Rectal smooth muscle tissue (tissue), 1 donor: Measurements from ENCODE around the gene ANK3.

Source experiments
- H3K27ac ChIP-seq: one replicate; pipeline ENCODE4 v1.7.0; 2013; ENCODE audit warnings: low read depth, low read length, inconsistent platforms
- H3K27me3 ChIP-seq: one replicate; pipeline ENCODE4 v1.7.0; 2013; ENCODE audit warnings: low read length; ENCODE audit not compliant: control insufficient read depth, insufficient read depth
- H3K36me3 ChIP-seq: one replicate; pipeline ENCODE4 v1.7.0; 2013; ENCODE audit warnings: low read length; ENCODE audit not compliant: control insufficient read depth, insufficient read depth
- H3K4me1 ChIP-seq: one replicate; pipeline ENCODE4 v1.7.0; 2013; ENCODE audit warnings: low read length; ENCODE audit not compliant: control insufficient read depth, insufficient read depth
- H3K4me3 ChIP-seq: one replicate; pipeline ENCODE4 v1.7.0; 2013; ENCODE audit warnings: low read length
- H3K9ac ChIP-seq: one replicate; pipeline ENCODE4 v1.7.0; 2013; ENCODE audit warnings: low read length

The ANK3 gene

DNA sequence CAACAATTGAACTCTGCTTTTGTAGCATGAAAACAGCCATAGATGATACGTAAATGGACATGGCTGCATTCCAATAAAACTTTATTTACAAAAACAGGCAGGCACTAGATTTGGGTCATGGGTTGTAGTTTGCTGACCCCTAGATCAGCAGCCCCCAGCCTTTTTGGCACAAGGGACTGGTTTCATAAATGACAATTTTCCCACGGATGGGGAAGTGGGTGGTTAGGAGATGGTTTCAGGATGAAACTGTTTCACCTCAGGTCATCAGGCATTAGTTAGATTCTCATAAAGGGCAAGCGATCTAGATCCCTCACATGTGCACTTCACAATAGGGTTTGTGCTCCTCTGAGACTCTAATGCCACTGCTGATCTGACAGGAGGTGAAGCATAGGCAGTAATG is 16.5 kb upstream of the ANK3 start:
- no peak overlapping the region for H3K27ac ChIP-seq
- H3K9ac ChIP-seq, result no peak overlapping the region
- no peaks in the 10 kb centered on the region for H3K27me3 ChIP-seq
- no peaks in the 10 kb centered on the region for H3K36me3 ChIP-seq
- H3K4me3 ChIP-seq, result no peak overlapping the region
- H3K4me1 ChIP-seq, result no peaks in the 10 kb centered on the region

DNA sequence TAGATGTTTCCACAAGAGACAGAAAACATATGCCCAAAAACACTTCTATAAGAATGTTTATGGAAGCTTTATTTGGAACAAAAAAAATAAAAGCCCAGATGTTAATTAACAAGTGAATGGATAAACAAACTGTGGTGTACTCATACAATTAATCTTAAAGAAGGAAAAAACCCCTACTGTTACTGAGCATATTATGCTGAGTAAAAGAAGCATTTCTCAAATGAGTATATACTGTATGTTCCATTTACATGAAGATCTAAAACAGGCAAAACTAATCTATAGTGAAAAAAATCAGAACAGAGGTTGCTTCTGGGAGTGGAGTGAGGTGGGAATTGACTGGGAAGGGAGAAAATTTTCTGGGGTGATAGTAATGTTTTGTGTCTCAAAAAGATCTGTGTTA is 15.5 kb upstream of the ANK3 start:
- H3K36me3 ChIP-seq, result no peaks in the 10 kb centered on the region
- H3K27me3 ChIP-seq, result no peaks in the 10 kb centered on the region
- no peak overlapping the region for H3K27ac ChIP-seq
- no peak overlapping the region for H3K4me3 ChIP-seq
- no peaks in the 10 kb centered on the region for H3K4me1 ChIP-seq
- no peak overlapping the region for H3K9ac ChIP-seq

DNA sequence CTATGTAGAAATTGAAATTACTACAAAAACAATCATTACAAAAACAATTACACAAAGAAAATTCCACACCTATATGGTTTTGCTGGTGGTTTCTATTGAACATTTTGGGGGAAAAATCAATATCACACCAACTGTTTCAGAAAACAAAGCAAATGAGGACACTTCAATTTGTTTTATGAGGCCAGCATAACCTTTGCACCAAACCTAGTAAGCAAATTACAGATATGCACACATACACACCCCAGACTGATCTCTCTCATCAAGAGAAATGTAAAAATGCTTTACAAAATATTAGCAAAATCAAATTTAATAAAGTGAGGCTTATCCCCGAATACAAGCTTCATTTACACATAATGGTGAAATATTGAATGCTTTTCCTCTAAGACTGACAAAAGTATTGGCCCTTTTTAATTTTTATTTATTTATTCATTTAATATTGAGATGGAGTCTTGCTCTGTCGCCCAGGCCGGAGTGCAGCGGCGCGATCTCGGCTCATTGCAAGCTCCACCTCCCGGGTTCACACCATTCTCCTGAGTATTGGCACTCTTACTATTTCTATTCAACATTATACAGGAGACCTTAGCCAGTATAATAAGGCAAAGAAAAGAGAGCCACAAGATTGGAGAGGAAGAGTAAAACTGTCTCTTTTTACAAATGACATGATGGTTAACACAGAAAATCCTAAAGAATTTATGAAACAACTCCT is 13.6 kb upstream of the ANK3 start:
- Histone ChIP-seq H3K27me3 (no peaks in the 10 kb centered on the region), H3K27ac (no peak overlapping the region), H3K4me3 (no peak overlapping the region), H3K36me3 (no peaks in the 10 kb centered on the region), H3K4me1 (no peaks in the 10 kb centered on the region), H3K9ac (no peak overlapping the region)

DNA sequence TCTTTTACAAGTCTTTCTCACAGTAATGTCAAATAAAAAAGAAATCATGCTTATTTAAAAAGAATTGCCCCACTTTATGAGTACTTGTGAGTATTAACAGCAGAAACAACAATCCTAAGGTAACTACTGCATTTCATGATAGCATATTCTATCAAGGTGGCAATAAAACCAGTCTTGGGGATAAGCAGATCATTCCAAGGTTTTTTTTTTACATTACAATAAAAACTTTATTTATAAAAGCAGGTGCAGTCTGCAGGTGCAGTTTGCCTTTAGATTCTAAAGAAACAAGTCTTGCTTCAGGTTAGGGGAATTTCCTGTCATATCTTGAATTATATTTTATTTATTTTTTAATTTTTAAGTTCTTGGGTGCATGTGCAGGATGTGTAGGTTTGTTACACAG is 10.7 kb upstream of the ANK3 start:
- Histone ChIP-seq H3K27ac (no peak overlapping the region), H3K27me3 (no peaks in the 10 kb centered on the region), H3K9ac (no peak overlapping the region), H3K4me1 (no peaks in the 10 kb centered on the region), H3K4me3 (no peak overlapping the region), H3K36me3 (no peaks in the 10 kb centered on the region)

DNA sequence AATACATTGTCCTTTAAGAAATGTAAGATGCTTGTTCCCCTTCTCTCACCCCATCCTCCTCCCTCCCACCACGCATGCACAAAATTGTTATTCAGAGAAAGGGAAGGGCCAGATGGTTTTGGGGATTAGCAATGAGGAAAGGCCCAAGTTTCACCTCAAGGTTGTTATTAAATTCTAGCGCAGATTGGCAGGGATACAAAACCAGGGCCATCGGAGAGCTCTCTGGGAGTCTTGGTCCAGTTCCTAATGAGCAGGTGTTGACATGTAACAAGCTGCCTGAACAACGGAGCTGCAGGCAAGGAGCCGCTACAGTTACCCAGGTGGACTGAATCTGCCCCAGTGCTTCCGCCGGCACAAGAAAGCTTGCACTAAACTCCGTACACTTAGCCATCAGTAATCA is 9.7 kb upstream of the ANK3 start:
- Histone ChIP-seq H3K4me1 (no peaks in the 10 kb centered on the region), H3K36me3 (no peaks in the 10 kb centered on the region), H3K27me3 (no peaks in the 10 kb centered on the region), H3K4me3 (no peak overlapping the region), H3K9ac (no peak overlapping the region), H3K27ac (no peak overlapping the region)

DNA sequence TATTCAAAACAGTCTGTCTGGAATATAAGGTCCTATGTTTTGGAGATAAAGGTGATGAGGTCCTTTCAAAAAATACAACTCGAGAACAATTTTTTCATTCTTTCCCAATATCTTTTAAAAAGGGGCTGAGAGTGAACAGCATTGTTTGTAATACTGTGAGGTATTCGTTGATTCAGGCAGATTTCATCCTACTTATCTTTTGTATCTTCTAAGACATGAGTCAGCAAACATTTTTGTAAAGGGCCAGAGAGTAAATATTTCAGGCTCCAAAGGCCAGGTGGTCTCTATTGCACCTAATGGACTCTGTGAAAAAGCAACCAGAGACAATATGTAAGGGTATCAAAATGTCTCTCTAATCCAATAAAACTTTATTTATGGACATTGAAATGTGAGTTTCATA is 8.1 kb upstream of the ANK3 start:
- Histone ChIP-seq H3K9ac (no peak overlapping the region), H3K36me3 (no peaks in the 10 kb centered on the region), H3K27ac (no peak overlapping the region), H3K4me3 (no peak overlapping the region), H3K27me3 (no peaks in the 10 kb centered on the region), H3K4me1 (no peaks in the 10 kb centered on the region)

DNA sequence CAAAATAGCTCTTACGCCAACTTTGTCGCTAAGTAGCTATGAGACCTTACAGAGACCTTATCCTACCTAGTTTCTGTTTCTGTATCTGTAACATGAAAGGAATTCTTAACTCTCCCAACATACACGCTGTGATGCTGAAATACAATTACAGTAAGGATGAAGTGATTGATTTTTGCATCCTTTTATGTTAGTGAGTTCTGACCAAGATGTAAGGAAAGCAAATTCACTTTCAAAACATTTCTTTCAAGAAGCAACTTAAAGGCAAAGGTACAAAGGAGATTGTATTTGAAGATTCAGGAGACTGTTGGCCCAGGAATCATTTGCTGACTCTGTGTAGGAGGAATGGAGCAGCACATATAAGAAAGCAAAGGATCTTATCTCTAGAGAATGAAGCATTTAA is 7.1 kb upstream of the ANK3 start:
- H3K36me3 ChIP-seq, result no peaks in the 10 kb centered on the region
- H3K27ac ChIP-seq, result no peak overlapping the region
- H3K9ac ChIP-seq, result no peak overlapping the region
- H3K4me1 ChIP-seq, result no peaks in the 10 kb centered on the region
- H3K4me3 ChIP-seq, result no peak overlapping the region
- no peaks in the 10 kb centered on the region for H3K27me3 ChIP-seq

DNA sequence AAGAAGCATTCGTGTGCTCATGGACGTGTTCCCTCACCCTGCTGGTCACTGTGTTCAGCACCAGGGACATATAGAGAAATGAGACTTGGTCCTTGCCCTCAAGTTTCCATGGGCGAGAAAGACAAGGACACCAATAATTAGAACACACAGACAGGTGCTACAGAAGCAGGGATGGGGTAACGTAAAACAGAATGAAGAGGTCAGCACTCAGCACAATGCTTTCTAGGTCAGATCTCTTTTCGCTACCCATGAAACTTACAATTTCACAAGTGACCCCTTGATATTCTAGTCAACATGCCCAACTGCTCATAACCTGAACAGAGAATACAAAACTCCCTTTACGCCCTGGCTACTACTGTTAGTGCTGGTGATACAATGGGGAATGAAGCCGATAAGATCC is 6.0 kb upstream of the ANK3 start:
- no peaks in the 10 kb centered on the region for H3K27me3 ChIP-seq
- H3K9ac ChIP-seq, result no peak overlapping the region
- H3K4me3 ChIP-seq, result no peak overlapping the region
- H3K4me1 ChIP-seq, result no peaks in the 10 kb centered on the region
- no peak overlapping the region for H3K27ac ChIP-seq
- no peaks in the 10 kb centered on the region for H3K36me3 ChIP-seq

DNA sequence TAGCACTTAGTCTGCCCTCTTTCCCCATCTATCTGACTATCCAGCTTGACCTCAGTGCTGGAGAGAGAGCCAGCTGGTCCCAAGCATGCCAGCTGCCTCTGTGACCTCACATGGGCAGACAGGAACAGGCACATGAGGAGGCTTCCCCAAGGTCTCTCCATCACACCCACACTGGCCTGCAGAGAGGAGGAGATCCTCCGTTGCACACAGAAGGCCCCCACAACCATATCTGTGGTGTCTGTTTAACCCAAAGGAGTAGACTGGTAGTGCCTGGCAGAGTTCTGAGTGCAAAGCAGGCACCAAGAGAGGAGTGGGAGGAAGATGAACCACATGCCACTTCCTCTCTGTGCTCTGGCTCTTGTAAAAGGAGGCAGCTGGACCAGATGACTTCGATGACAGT is 4.8 kb upstream of the ANK3 start:
- Histone ChIP-seq H3K4me3 (no peak overlapping the region), H3K9ac (no peak overlapping the region)

DNA sequence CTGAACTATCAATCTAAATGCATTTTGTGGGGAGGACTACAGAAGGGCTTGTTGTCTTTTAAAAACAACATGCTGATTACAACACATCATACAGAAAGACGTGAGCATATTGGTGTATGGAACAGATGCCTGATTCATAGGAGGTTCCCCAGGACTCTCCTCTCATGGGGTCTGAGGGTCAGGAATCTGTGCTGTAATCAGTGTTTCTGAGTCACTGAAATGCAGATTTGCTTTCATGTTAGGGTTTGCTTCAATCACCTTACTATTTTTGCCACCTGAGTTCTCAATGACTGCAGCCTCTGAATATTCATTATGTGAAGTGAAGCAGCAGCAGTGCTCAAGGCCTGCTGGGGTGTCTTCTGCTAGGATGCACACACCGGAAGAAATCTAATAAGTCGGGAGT is 550 bp upstream of the ANK3 start:
- Histone ChIP-seq H3K4me1 (no peaks in the 10 kb centered on the region), H3K27ac (no peak overlapping the region), H3K36me3 (no peaks in the 10 kb centered on the region), H3K27me3 (no peaks in the 10 kb centered on the region), H3K4me3 (no peak overlapping the region), H3K9ac (no peak overlapping the region)

More for the DNA sequence above, 4.8 kb upstream of the ANK3 start:
- Histone ChIP-seq H3K36me3 (no peaks in the 10 kb centered on the region), H3K27ac (no peak overlapping the region), H3K4me1 (no peaks in the 10 kb centered on the region), H3K27me3 (no peaks in the 10 kb centered on the region)

DNA sequence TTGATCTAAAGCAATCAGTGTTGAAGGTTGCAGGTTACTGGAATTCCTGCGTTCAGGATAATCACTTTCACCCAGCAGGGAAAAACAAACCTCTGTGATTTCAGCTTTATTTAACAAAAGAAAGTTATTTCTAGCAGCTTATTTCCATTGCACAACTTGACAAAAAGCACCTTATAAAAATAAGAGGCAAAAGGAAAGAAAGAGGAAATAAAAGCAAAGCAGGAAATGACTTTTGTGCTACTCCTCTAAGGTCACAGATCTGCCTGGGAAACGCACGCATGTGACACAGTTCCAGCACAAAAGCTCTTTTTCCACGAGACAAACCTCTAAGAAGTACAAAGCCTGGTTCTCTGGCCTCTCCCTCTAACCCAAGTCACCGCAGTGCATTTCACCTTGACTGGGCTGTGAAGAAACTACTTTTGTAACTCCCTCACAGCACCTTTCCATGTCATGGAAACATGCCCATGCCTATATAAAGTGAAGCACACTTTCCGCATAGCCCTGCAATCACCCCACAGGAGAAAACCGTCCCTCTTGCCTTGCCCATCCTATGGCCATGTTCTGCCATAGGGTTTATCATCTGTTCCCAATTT is 870 bp downstream of the ANK3 start:
- H3K4me3 ChIP-seq, result no peak overlapping the region
- no peaks in the 10 kb centered on the region for H3K36me3 ChIP-seq
- peaks cover 4% of the 10 kb centered on the region for H3K4me1 ChIP-seq
- H3K27ac ChIP-seq, result no peak overlapping the region
- no peak overlapping the region for H3K9ac ChIP-seq
- no peaks in the 10 kb centered on the region for H3K27me3 ChIP-seq

DNA sequence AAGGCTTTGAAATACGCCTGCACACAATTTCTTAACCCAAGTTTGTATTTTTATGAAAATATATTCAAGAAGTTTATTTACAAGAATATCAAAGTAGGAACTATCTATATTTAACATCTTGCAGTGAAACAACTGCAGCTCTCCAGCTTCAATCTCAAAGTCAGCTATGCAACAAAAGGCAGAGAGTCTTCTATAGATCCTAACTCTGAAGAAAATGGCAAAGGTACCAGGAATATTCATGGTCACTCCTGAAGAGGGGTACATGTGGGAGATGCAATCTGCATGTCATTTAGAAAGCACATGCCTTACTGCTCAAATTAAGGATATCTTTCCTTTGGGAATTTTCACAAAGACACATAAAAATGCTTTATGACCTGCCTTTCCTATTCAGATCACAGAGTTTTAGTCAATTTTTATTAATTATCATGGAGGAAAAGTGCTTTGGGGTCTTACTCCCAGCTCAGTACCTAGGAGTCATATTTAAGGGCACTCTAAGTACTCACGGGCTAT is 1.5 kb downstream of the ANK3 start:
- Histone ChIP-seq H3K4me1 (peaks cover 4% of the 10 kb centered on the region), H3K4me3 (no peak overlapping the region), H3K9ac (no peak overlapping the region), H3K36me3 (no peaks in the 10 kb centered on the region), H3K27me3 (no peaks in the 10 kb centered on the region), H3K27ac (no peak overlapping the region)

DNA sequence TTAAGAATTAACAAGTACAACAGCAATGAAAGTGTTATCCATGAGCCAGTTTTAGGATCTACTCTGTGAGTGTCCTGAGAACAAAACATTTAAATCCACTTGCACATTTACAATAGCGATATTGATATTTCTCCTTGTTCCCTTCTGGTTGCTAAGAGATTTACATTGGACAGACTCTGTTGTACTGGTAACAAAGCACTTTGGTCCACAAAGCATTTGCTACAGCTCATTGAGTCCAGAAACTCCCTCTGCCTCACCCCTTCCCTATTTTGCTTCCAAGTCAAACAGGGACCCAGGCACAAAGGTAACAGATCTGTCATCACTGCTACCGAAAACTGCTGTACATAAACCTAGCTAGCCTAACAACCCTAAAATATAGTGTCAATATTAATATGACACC is 2.1 kb downstream of the ANK3 start:
- no peak overlapping the region for H3K4me3 ChIP-seq
- no peak overlapping the region for H3K9ac ChIP-seq
- no peaks in the 10 kb centered on the region for H3K36me3 ChIP-seq
- peaks cover 4% of the 10 kb centered on the region for H3K4me1 ChIP-seq
- no peak overlapping the region for H3K27ac ChIP-seq
- no peaks in the 10 kb centered on the region for H3K27me3 ChIP-seq
